Kidney (tissue), 14 donors: ENCODE measurements around the gene CFAP221. TPM values are rescaled to one million over a fixed set of nuclear protein-coding genes. Genes with fewer than 3 reads are reported as not detected.

ENCODE experiments used
- DNase-seq, 5 donors: peaks; one replicate each; pipeline ENCODE4 v3.0.0-alpha.2; 2013 to 2020
- FAIRE-seq: peaks from 2 replicates; lab custom pipeline; 2012; peaks lifted over from hg19 to GRCh38; lab: Jason Lieb, UNC
- H3K27ac ChIP-seq, 2 donors: one replicate each; pipeline ENCODE4 v1.7.0; 2013; ENCODE audit warnings: low read depth in 2 of 2, low read length in 2 of 2, inconsistent platforms in 1 of 2
- H3K27me3 ChIP-seq: one replicate; pipeline ENCODE4 v1.7.1; 2013; ENCODE audit warnings: low read length, inconsistent platforms; ENCODE audit not compliant: control insufficient read depth, insufficient read depth
- H3K36me3 ChIP-seq, 3 donors: one replicate each; pipeline versions ENCODE4 v1.7.0 to v1.7.1; 2013; ENCODE audit warnings: low read length in 3 of 3, control low read depth in 1 of 3, inconsistent platforms in 1 of 3; ENCODE audit not compliant: insufficient read depth in 3 of 3, control insufficient read depth in 2 of 3
- H3K4me1 ChIP-seq, 3 donors: one replicate each; pipeline versions ENCODE4 v1.7.0 to v1.7.1; 2013; ENCODE audit warnings: low read length in 3 of 3, inconsistent platforms in 1 of 3, low read depth in 1 of 3; ENCODE audit not compliant: control insufficient read depth in 2 of 3, insufficient read depth in 2 of 3
- H3K4me3 ChIP-seq, 3 donors: one replicate each; pipeline versions ENCODE4 v1.7.0 to v1.8.1; 2013; ENCODE audit warnings: low read length in 3 of 3, control low read depth in 1 of 3, inconsistent platforms in 1 of 3
- H3K9ac ChIP-seq, 3 donors: one replicate each; pipeline versions ENCODE4 v1.7.0 to v1.7.1; 2013; ENCODE audit warnings: low read length in 3 of 3, control low read depth in 1 of 3, inconsistent platforms in 1 of 3
- H3K9me3 ChIP-seq, 3 donors: one replicate each; pipeline versions ENCODE4 v1.7.0 to v1.7.1; 2013; ENCODE audit warnings: low read length in 3 of 3, control low read depth in 1 of 3, inconsistent platforms in 1 of 3; ENCODE audit not compliant: control insufficient read depth in 2 of 3, insufficient read depth in 1 of 3
- intact Hi-C: fragments of 100-400 bp; cut with DNase I; formaldehyde crosslinking; loops from one replicate; pipeline ENCODE4 v1.11.1; 2022
- polyA plus RNA-seq: library from polyadenylated mRNA; stranded (reverse); fragments of 350-450 nt; fragmentation: Illumina TruSeq; extraction: RNeasy Lipid Tissue Mini Kit (QIAGEN cat#74804); gene quantifications from one replicate; pipeline ENCODE4 v1.2.3, GENCODE V29; 2014; ENCODE audit warnings: low read depth, low replicate concordance; ENCODE audit not compliant: insufficient read depth
- total RNA-seq: library from RNA; stranded (reverse); fragmentation: NEBNext Ultra II Directional; extraction: Animal tissue kit (Norgen Biotek cat#: 25700); gene quantifications from one replicate; pipeline ENCODE4 v1.2.1, GENCODE V29; 2021
- TF ChIP-seq, protein P1 (sequence below): IDR thresholded peaks from 3 replicates; pipeline ENCODE4 v1.5.1; 2012; ENCODE audit warnings: mild to moderate bottlenecking, moderate library complexity, borderline replicate concordance; ENCODE audit not compliant: insufficient read depth; ENCODE audit errors: extremely low read depth
- donor health status: control.
- donor health status: control.
- donor health status: control.
- donor health status: control.
- donor health status: control.
- donor health status: DM: yes; HTN: yes; CAD: no.
- donor health status: Normal renal cell carcinoma (clear cell type).

The CFAP221 gene
- total and polyA plus RNA-seq, 2 donors from 2014 or later: 15.9 to 58.7 TPM

DNA sequence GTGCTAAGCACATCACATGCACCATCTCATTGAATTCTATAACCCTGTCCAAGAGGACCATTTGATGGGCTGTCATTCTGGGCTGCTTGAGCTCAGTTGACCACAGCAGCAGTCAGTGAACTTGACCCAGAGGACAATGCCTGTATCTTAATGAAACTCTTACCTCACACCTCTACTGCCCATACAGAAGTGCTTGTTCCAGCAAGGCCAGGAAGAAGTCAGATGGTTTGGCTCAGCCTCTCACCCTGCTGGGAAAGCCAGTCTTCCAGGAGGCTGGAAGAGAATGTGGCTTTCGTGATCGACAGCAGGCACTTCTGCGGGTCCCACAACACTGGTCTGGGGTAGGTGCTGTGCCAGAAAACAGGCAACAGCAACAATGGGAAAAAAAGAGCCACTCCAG is 47.3 kb downstream of the CFAP221 start:
- FAIRE-seq: no peak
- Histone ChIP-seq H3K36me3 (no peaks in the 10 kb centered on the region), H3K4me3 (no peak overlapping the region)

DNA sequence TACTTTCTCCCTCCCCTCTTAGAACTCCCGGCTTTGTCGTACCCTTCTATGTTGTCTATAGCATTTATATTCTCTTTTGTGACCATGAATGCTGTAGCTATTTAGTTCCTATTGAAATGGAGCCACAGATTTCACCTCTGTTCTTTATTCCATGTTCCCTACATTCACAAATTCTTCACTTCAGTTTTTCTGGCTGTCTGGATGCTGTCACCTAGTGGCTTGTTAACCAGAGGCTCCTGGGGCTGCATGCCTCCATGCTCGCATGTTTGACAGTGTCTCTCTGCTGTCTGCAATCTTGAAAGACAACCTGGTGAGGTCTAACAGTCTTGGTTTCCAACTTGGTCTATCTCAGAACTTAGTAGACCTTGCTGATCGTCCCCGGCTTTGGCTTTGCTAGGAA is 48.2 kb downstream of the CFAP221 start:
- intact Hi-C loops: no loop called here

More for the DNA sequence above, 47.3 kb downstream of the CFAP221 start:
- no peaks in the 10 kb centered on the region for H3K4me1 ChIP-seq
- intact Hi-C loops: no loop called here
- no peaks in the 10 kb centered on the region for H3K27me3 ChIP-seq
- H3K27ac ChIP-seq: no peak overlapping the region
- TF ChIP-seq, protein P1, sequence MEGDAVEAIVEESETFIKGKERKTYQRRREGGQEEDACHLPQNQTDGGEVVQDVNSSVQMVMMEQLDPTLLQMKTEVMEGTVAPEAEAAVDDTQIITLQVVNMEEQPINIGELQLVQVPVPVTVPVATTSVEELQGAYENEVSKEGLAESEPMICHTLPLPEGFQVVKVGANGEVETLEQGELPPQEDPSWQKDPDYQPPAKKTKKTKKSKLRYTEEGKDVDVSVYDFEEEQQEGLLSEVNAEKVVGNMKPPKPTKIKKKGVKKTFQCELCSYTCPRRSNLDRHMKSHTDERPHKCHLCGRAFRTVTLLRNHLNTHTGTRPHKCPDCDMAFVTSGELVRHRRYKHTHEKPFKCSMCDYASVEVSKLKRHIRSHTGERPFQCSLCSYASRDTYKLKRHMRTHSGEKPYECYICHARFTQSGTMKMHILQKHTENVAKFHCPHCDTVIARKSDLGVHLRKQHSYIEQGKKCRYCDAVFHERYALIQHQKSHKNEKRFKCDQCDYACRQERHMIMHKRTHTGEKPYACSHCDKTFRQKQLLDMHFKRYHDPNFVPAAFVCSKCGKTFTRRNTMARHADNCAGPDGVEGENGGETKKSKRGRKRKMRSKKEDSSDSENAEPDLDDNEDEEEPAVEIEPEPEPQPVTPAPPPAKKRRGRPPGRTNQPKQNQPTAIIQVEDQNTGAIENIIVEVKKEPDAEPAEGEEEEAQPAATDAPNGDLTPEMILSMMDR: no peak
- H3K9me3 ChIP-seq: no peaks in the 10 kb centered on the region
- DNase-seq: no peak
- no peak overlapping the region for H3K9ac ChIP-seq

DNA sequence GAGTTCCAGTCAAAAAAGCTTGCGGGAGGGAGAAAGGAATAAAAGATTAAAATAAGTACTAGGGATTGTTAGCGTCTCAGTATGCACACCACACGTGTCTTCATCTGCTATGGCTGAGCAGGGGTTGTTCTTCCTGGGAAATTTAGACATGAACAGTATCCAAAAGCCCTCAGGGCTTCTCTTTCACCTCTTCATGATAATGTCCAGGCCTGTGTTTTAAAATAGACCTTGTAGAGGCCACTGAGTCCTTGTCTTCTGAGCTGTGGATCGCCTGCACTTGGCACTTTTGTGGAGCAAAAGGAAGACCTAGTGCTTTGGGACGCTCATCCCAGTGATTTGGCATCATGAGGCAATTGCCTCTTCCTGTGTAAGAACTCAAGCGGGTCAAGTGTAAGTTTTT is 52.4 kb downstream of the CFAP221 start:
- intact Hi-C loops: no loop called here
- no peak for FAIRE-seq
- Histone ChIP-seq H3K27ac (no peak overlapping the region), H3K4me3 (no peak overlapping the region), H3K4me1 (peaks cover 0 to 6% (median 0%) of the 10 kb centered on the region in 3 donors), H3K9ac (no peak overlapping the region), H3K27me3 (peaks cover 2% of the 10 kb centered on the region), H3K9me3 (no peaks in the 10 kb centered on the region), H3K36me3 (no peaks in the 10 kb centered on the region)
- DNase-seq: no peak
- TF ChIP-seq, protein P1: no peak

More for the DNA sequence above, 48.2 kb downstream of the CFAP221 start:
- H3K27ac ChIP-seq: no peak overlapping the region
- H3K9ac ChIP-seq: no peak overlapping the region
- no peaks in the 10 kb centered on the region for H3K27me3 ChIP-seq
- TF ChIP-seq, protein P1: no peak
- no peak overlapping the region for H3K4me3 ChIP-seq
- no peaks in the 10 kb centered on the region for H3K36me3 ChIP-seq
- no peaks in the 10 kb centered on the region for H3K4me1 ChIP-seq
- FAIRE-seq (no peak), DNase-seq (no peak)
- H3K9me3 ChIP-seq: no peaks in the 10 kb centered on the region
